ENCODE measurements around the gene RPL34. TPM values are rescaled to one million over a fixed set of nuclear protein-coding genes. Genes with fewer than 3 reads are reported as not detected.

The RPL34 gene
- total and polyA plus RNA-seq, 2 of the 4 experiments (the other 2 are of a cell fraction): 1,435 to 2,037 TPM

GRCh38 chr4:108646706-108647105, 26.3 kb downstream of the RPL34 start:
- no peak overlapping the region for H2AFZ ChIP-seq (replicated peaks; ENCODE audit: low read length, poor library complexity)
- H3K18ac ChIP-seq (ENCODE audit: low read depth, low read length): no peak overlapping the region
- no peak overlapping the region for H3K9ac ChIP-seq (ENCODE audit: low read depth, low read length)
- no peak for ATAC-seq (ENCODE audit: low read depth)
- H3K4ac ChIP-seq (ENCODE audit: low read depth, low read length): no peak overlapping the region
- H3K23ac ChIP-seq (ENCODE audit: low read depth, low read length): no peak overlapping the region
- H3K4me1 ChIP-seq (ENCODE audit: control insufficient read depth, insufficient read depth, low read length): no peaks in the 10 kb centered on the region
- dilution Hi-C loops (cut with HindIII; ENCODE audit: low sequenced_read_pairs, unreplicated experiment) (no loop called here), intact Hi-C loops (cut with micrococcal nuclease) (no loop called here), in situ Hi-C loops (cut with MboI; ENCODE audit: low sequenced_read_pairs) (no loop called here)
- no peaks in the 10 kb centered on the region for H3K9me3 ChIP-seq (ENCODE audit: control insufficient read depth, insufficient read depth, low read length)
- no peaks in the 10 kb centered on the region for H3K9me1 ChIP-seq (ENCODE audit: insufficient read depth, low read length)
- no peak overlapping the region for H3K56ac ChIP-seq (ENCODE audit: extremely low read depth, insufficient read depth, low read length)
- no peak overlapping the region for H2BK20ac ChIP-seq (ENCODE audit: low read depth, low read length)
- H3K79me1 ChIP-seq (ENCODE audit: low read depth in 1 of 2, low read length in 2 of 2): no peaks in the 10 kb centered on the region
- no peak overlapping the region for H4K8ac ChIP-seq (ENCODE audit: low read depth in 2 of 2, low read length in 2 of 2)
- H2BK120ac ChIP-seq (ENCODE audit: low read depth, low read length): no peak overlapping the region
- no peak overlapping the region for H2AK9ac ChIP-seq (replicated peaks; ENCODE audit: low read depth, low read length, poor library complexity)
- H2AK5ac ChIP-seq (ENCODE audit: low read depth, low read length): no peak overlapping the region
- TF ChIP-seq BHLHE40 (IDR thresholded peaks at IDR 0.05; ENCODE audit: low read depth, low read length) (no peak), CTCF (conservative IDR thresholded peaks at IDR 0.05; ENCODE audit: low read depth, low read length) (no peak), NFE2L2 (IDR thresholded peaks at IDR 0.05; ENCODE audit: low read depth, low read length) (no peak), MAZ (IDR thresholded peaks at IDR 0.05; ENCODE audit: borderline replicate concordance, low read depth, low read length) (no peak), MXI1 (IDR thresholded peaks at IDR 0.05; ENCODE audit: borderline replicate concordance, low read depth, low read length) (no peak), ELK1 (IDR thresholded peaks at IDR 0.05; ENCODE audit: borderline replicate concordance, low read depth, low read length) (no peak), POLR2A (IDR thresholded peaks at IDR 0.05; ENCODE audit: low read depth, low read length) (no peak), FOS (IDR thresholded peaks at IDR 0.05; ENCODE audit: low read depth, low read length) (no peak), RFX5 (IDR thresholded peaks at IDR 0.05; ENCODE audit: low read depth, low read length) (no peak), MAFK (IDR thresholded peaks at IDR 0.05; ENCODE audit: low read depth, low read length) (no peak), SMC3 (IDR thresholded peaks at IDR 0.05; ENCODE audit: low read depth, low read length) (no peak), RAD21 (IDR thresholded peaks at IDR 0.05; ENCODE audit: low read length) (no peak)
- H3K27me3 ChIP-seq (ENCODE audit: control insufficient read depth, insufficient read depth, low read length): no peaks in the 10 kb centered on the region
- ChIA-PET CTCF (no interaction called here), POLR2A (ENCODE audit: unreplicated experiment) (no interaction called here)
- no TSS peak for BruUV-seq (replicated peaks)
- no peak overlapping the region for H3K4me3 ChIP-seq (ENCODE audit: insufficient read depth, low read depth, low read length)
- no peaks in the 10 kb centered on the region for H3K36me3 ChIP-seq (ENCODE audit: control insufficient read depth, insufficient read depth, low read length)
- 76% methylated on average over 2 of the region's 3 CpGs; no CpG with 5 or more reads in 1 of the 2 experiments for WGBS, 2 experiments (ENCODE audit: extremely low coverage in 2 of 2, insufficient read length in 1 of 2)
- no peak overlapping the region for H4K91ac ChIP-seq (ENCODE audit: insufficient read depth, low read depth, low read length)
- H3K27ac ChIP-seq (ENCODE audit: insufficient read depth, low read length): no peak overlapping the region
- no peak for DNase-seq
- no peak overlapping the region for H2BK15ac ChIP-seq (ENCODE audit: low read depth, low read length)
- H4K20me1 ChIP-seq (ENCODE audit: insufficient read depth, low read length): no peaks in the 10 kb centered on the region
- H2BK5ac ChIP-seq (ENCODE audit: low read depth, low read length, poor library complexity, severe bottlenecking): no peak overlapping the region
- H3K4me2 ChIP-seq (ENCODE audit: low read depth, low read length): no peak overlapping the region
- H4K5ac ChIP-seq (ENCODE audit: low read depth, low read length): no peak overlapping the region
- H3K14ac ChIP-seq (replicated peaks; ENCODE audit: low read depth, low read length): no peak overlapping the region

All from IMR-90 (cell line).